ENCODE results near the gene GTF2A1L. TPM values are rescaled to one million over a fixed set of nuclear protein-coding genes. Genes with fewer than 3 reads are reported as not detected.

Gene GTF2A1L
- total RNA-seq, 5 donors from 2014 or later (not counting 1 experiment from before 2014, with no cell fraction given): not detected

DNA sequence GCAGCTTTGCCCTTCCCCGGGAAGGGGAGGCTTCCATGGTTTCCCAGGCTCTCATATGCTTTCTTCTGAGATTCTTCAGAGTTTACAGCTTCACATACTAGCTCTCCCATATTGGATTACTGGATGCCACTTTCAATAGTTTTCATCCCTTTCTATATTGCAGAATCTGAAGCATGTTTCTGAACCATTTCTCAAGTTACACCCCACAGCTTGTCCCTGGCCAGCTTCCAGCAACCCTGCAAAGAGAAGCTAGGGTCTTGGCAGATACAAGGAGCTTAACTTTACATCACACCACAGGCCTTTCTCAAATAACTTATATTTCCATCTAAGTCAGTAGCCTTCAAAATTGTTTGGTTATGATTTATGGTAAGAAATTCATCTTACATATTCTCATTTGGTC lies 98.3 kb downstream of the GTF2A1L start:
- ChIA-PET CTCF (no interaction called here), POLR2A (no interaction called here)
- H3K36me3 ChIP-seq (ENCODE audit: control insufficient read depth in 2 of 2, extremely low read depth in 1 of 2, insufficient read depth in 1 of 2, low read length in 1 of 2): no peaks in the 10 kb centered on the region
- no peak for DNase-seq
- WGBS (ENCODE audit: insufficient coverage): 80% methylated on average over 1 of the region's 1 CpG
- Mint-ChIP-seq H3K36me3 (no peaks in the 10 kb centered on the region), H3K9me3 (no peaks in the 10 kb centered on the region), H3K4me3 (no peak overlapping the region), H3K4me1 (peaks cover 0 to 16% (median 0%) of the 10 kb centered on the region in 3 donors), H3K27ac (no peak overlapping the region), H3K27me3 (peaks cover 2 to 14% of the 10 kb centered on the region in 2 donors)
- H3K4me1 ChIP-seq (ENCODE audit: control insufficient read depth in 1 of 2, extremely low read depth in 1 of 2, insufficient read depth in 2 of 2, low read length in 2 of 2): no peaks in the 10 kb centered on the region
- H3K27ac ChIP-seq (ENCODE audit: low read length): no peak overlapping the region
- H3K27me3 ChIP-seq (replicated peaks in 1 of 2; ENCODE audit: control insufficient read depth in 2 of 2, extremely low read depth in 1 of 2, insufficient read depth in 2 of 2, low read length in 1 of 2): no peaks in the 10 kb centered on the region
- no peaks in the 10 kb centered on the region for H3K9me3 ChIP-seq
- no peak for ATAC-seq (replicated peaks in 1 of 4)
- H3K4me3 ChIP-seq (ENCODE audit: control insufficient read depth in 1 of 2, extremely low read depth in 1 of 2, low read length in 1 of 2): no peak overlapping the region

DNA sequence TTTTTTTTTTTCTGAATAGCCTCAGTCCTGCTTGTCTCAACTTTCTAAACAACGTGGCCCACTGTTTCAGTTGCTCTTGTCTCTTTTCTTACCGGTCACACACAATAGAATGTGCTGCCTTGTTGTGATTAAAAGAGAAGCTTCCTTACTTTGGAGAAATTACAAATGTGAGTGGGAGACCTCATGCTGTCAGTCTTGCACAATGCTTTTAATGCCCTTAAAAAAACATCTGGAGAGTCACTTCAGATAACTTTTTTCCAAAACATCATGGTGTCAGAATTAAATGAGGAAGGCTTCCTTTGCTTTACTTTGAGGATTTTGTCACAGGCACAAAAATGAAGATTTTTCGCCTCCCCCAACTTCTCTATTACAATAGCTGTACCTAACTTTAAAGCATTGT lies 100.2 kb downstream of the GTF2A1L start:
- H3K4me1 Mint-ChIP-seq: peaks cover 0 to 12% (median 0%) of the 10 kb centered on the region in 3 donors
- H3K27ac Mint-ChIP-seq: no peak overlapping the region
- POLR2A ChIA-PET: no interaction called here
- CTCF ChIA-PET: no interaction called here
- H3K4me3 ChIP-seq (ENCODE audit: control insufficient read depth in 1 of 2, extremely low read depth in 1 of 2, low read length in 1 of 2): no peak overlapping the region
- H3K36me3 Mint-ChIP-seq: no peaks in the 10 kb centered on the region
- ATAC-seq (replicated peaks in 1 of 4) (no peak), DNase-seq (no peak)
- H3K4me1 ChIP-seq (ENCODE audit: control insufficient read depth in 1 of 2, extremely low read depth in 1 of 2, insufficient read depth in 2 of 2, low read length in 2 of 2): no peaks in the 10 kb centered on the region
- no peaks in the 10 kb centered on the region for H3K27me3 ChIP-seq (replicated peaks in 1 of 2; ENCODE audit: control insufficient read depth in 2 of 2, extremely low read depth in 1 of 2, insufficient read depth in 2 of 2, low read length in 1 of 2)
- H3K27ac ChIP-seq (ENCODE audit: low read length): no peak overlapping the region
- H3K36me3 ChIP-seq (ENCODE audit: control insufficient read depth in 2 of 2, extremely low read depth in 1 of 2, insufficient read depth in 1 of 2, low read length in 1 of 2): no peaks in the 10 kb centered on the region
- no CpG with 5 or more reads among the region's 3 CpGs for WGBS (ENCODE audit: insufficient coverage)
- H3K27me3 Mint-ChIP-seq: peaks cover 5 to 14% of the 10 kb centered on the region in 2 donors
- no peaks in the 10 kb centered on the region for H3K9me3 ChIP-seq
- H3K4me3 Mint-ChIP-seq: no peak overlapping the region
- no peaks in the 10 kb centered on the region for H3K9me3 Mint-ChIP-seq

DNA sequence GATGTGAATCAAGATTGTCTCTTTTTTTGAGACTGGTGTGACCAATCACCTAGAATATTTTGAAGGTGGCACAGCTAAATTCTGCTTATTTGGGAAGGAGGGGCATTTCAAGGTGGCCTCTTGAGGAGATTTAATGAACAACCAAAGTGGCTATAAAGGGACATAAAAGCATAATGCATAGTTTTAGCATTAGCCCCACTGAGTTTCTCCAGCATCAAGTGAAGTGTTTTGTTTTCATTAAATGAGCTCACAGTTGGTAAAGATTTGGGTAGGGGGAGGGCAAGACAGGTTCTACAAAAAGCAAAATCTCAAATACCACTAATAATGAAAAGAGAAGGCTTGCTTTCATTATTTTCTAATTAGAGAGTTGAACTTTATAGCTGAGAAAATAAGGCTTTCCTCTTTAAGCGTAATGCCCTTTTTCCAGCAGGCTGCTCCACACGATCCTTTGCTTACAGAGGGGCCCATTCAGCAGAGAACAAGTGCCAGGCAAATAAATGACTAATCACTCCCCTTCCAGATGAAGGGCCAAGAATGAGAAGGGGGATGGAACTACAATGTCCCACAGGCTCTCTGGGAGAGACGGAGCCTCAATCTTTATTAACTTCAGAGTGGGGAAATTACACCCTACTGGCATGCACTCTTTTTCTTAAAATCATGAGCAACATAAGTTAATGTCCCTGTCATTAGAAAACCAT lies 102.0 kb downstream of the GTF2A1L start:
- no peak for ATAC-seq (replicated peaks in 1 of 4)
- no peak overlapping the region for H3K4me3 ChIP-seq (ENCODE audit: control insufficient read depth in 1 of 2, extremely low read depth in 1 of 2, low read length in 1 of 2)
- WGBS (ENCODE audit: insufficient coverage): no CpG with 5 or more reads among the region's 3 CpGs
- CTCF ChIA-PET: interaction anchor here (0.6 to 0.7 kb wide), 2 partner anchors 8 to 1424 kb away, joined by 3 to 4 read pairs; no protein-coding TSS in a partner anchor
- no peak overlapping the region for H3K27ac ChIP-seq (ENCODE audit: low read length)
- no peaks in the 10 kb centered on the region for H3K9me3 ChIP-seq
- Mint-ChIP-seq H3K27me3 (peaks cover 3 to 14% of the 10 kb centered on the region in 2 donors), H3K4me3 (no peak overlapping the region), H3K9me3 (no peaks in the 10 kb centered on the region), H3K4me1 (peaks cover 0 to 2% (median 0%) of the 10 kb centered on the region in 3 donors), H3K27ac (no peak overlapping the region), H3K36me3 (no peaks in the 10 kb centered on the region)
- no peak for DNase-seq
- POLR2A ChIA-PET: no interaction called here
- no peaks in the 10 kb centered on the region for H3K36me3 ChIP-seq (ENCODE audit: control insufficient read depth in 2 of 2, extremely low read depth in 1 of 2, insufficient read depth in 1 of 2, low read length in 1 of 2)
- no peaks in the 10 kb centered on the region for H3K4me1 ChIP-seq (ENCODE audit: control insufficient read depth in 1 of 2, extremely low read depth in 1 of 2, insufficient read depth in 2 of 2, low read length in 2 of 2)
- no peaks in the 10 kb centered on the region for H3K27me3 ChIP-seq (replicated peaks in 1 of 2; ENCODE audit: control insufficient read depth in 2 of 2, extremely low read depth in 1 of 2, insufficient read depth in 2 of 2, low read length in 1 of 2)

DNA sequence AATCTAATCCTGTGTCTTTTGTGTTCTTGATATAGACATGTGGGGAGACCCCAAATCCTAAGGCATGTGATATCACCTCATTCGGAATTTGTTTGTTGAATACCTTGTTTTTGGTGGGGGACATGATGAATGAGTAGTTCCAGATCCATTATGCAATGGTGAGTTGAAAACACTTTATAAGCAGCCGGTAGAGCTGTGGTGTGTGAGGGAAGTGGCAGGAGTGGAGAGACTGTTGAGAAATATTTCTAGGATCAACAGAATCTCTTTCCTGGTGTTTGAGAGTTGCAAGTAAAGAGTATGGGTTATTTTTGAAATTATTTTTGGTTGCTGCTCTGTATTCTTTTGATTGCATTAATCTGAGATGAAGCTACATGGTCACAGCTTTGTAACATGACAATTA lies 103.5 kb downstream of the GTF2A1L start:
- WGBS (ENCODE audit: insufficient coverage): 100% methylated on average over 1 of the region's 2 CpGs
- Mint-ChIP-seq H3K9me3 (no peaks in the 10 kb centered on the region), H3K36me3 (no peaks in the 10 kb centered on the region)

GRCh38 chr2:48722391-48722790 lies 104.7 kb downstream of the GTF2A1L start:
- POLR2A ChIA-PET: no interaction called here
- CTCF ChIA-PET: no interaction called here
- no peak for ATAC-seq (replicated peaks in 1 of 4)
- Histone ChIP-seq H3K4me1 (ENCODE audit: control insufficient read depth in 1 of 2, extremely low read depth in 1 of 2, insufficient read depth in 2 of 2, low read length in 2 of 2) (no peaks in the 10 kb centered on the region), H3K36me3 (ENCODE audit: control insufficient read depth in 2 of 2, extremely low read depth in 1 of 2, insufficient read depth in 1 of 2, low read length in 1 of 2) (no peaks in the 10 kb centered on the region), H3K4me3 (ENCODE audit: control insufficient read depth in 1 of 2, extremely low read depth in 1 of 2, low read length in 1 of 2) (no peak overlapping the region), H3K27ac (ENCODE audit: low read length) (no peak overlapping the region), H3K27me3 (replicated peaks in 1 of 2; ENCODE audit: control insufficient read depth in 2 of 2, extremely low read depth in 1 of 2, insufficient read depth in 2 of 2, low read length in 1 of 2) (no peaks in the 10 kb centered on the region), H3K9me3 (no peaks in the 10 kb centered on the region)
- Mint-ChIP-seq H3K27me3 (peaks cover 6 to 14% of the 10 kb centered on the region in 2 donors), H3K4me1 (no peaks in the 10 kb centered on the region), H3K36me3 (no peaks in the 10 kb centered on the region), H3K9me3 (no peaks in the 10 kb centered on the region), H3K27ac (no peak overlapping the region), H3K4me3 (no peak overlapping the region)
- no CpG with 5 or more reads among the region's 1 CpG for WGBS (ENCODE audit: insufficient coverage)
- DNase-seq: no peak

More for the DNA sequence above, 103.5 kb downstream of the GTF2A1L start:
- no peak overlapping the region for H3K4me3 ChIP-seq (ENCODE audit: control insufficient read depth in 1 of 2, extremely low read depth in 1 of 2, low read length in 1 of 2)
- H3K27ac ChIP-seq (ENCODE audit: low read length): no peak overlapping the region
- Mint-ChIP-seq H3K27me3 (peaks cover 3 to 14% of the 10 kb centered on the region in 2 donors), H3K27ac (no peak overlapping the region), H3K4me1 (no peaks in the 10 kb centered on the region), H3K4me3 (no peak overlapping the region)
- no peak for ATAC-seq (replicated peaks in 1 of 4)
- no peaks in the 10 kb centered on the region for H3K36me3 ChIP-seq (ENCODE audit: control insufficient read depth in 2 of 2, extremely low read depth in 1 of 2, insufficient read depth in 1 of 2, low read length in 1 of 2)
- POLR2A ChIA-PET: no interaction called here
- no peaks in the 10 kb centered on the region for H3K27me3 ChIP-seq (replicated peaks in 1 of 2; ENCODE audit: control insufficient read depth in 2 of 2, extremely low read depth in 1 of 2, insufficient read depth in 2 of 2, low read length in 1 of 2)
- no peak for DNase-seq
- H3K4me1 ChIP-seq (ENCODE audit: control insufficient read depth in 1 of 2, extremely low read depth in 1 of 2, insufficient read depth in 2 of 2, low read length in 2 of 2): no peaks in the 10 kb centered on the region
- H3K9me3 ChIP-seq: no peaks in the 10 kb centered on the region
- CTCF ChIA-PET: no interaction called here

- ChIA-PET POLR2A (no interaction called here), CTCF (no interaction called here)
- Mint-ChIP-seq H3K4me1 (no peaks in the 10 kb centered on the region), H3K36me3 (no peaks in the 10 kb centered on the region), H3K27me3 (peaks cover 6 to 14% of the 10 kb centered on the region in 2 donors), H3K9me3 (no peaks in the 10 kb centered on the region), H3K4me3 (no peak overlapping the region), H3K27ac (no peak overlapping the region)
- Histone ChIP-seq H3K9me3 (no peaks in the 10 kb centered on the region), H3K4me1 (ENCODE audit: control insufficient read depth in 1 of 2, extremely low read depth in 1 of 2, insufficient read depth in 2 of 2, low read length in 2 of 2) (no peaks in the 10 kb centered on the region), H3K4me3 (ENCODE audit: control insufficient read depth in 1 of 2, extremely low read depth in 1 of 2, low read length in 1 of 2) (no peak overlapping the region), H3K36me3 (ENCODE audit: control insufficient read depth in 2 of 2, extremely low read depth in 1 of 2, insufficient read depth in 1 of 2, low read length in 1 of 2) (no peaks in the 10 kb centered on the region), H3K27ac (ENCODE audit: low read length) (no peak overlapping the region), H3K27me3 (replicated peaks in 1 of 2; ENCODE audit: control insufficient read depth in 2 of 2, extremely low read depth in 1 of 2, insufficient read depth in 2 of 2, low read length in 1 of 2) (no peaks in the 10 kb centered on the region)
- DNase-seq: no peak
- no peak for ATAC-seq (replicated peaks in 1 of 4)
Observed at GRCh38 chr2:48723129-48723528, 105.5 kb downstream of the GTF2A1L start.

- Histone ChIP-seq H3K4me1 (ENCODE audit: control insufficient read depth in 1 of 2, extremely low read depth in 1 of 2, insufficient read depth in 2 of 2, low read length in 2 of 2) (no peaks in the 10 kb centered on the region), H3K27ac (ENCODE audit: low read length) (no peak overlapping the region), H3K36me3 (ENCODE audit: control insufficient read depth in 2 of 2, extremely low read depth in 1 of 2, insufficient read depth in 1 of 2, low read length in 1 of 2) (no peaks in the 10 kb centered on the region), H3K27me3 (replicated peaks in 1 of 2; ENCODE audit: control insufficient read depth in 2 of 2, extremely low read depth in 1 of 2, insufficient read depth in 2 of 2, low read length in 1 of 2) (no peaks in the 10 kb centered on the region), H3K9me3 (no peaks in the 10 kb centered on the region), H3K4me3 (ENCODE audit: control insufficient read depth in 1 of 2, extremely low read depth in 1 of 2, low read length in 1 of 2) (no peak overlapping the region)
- POLR2A ChIA-PET: no interaction called here
- CTCF ChIA-PET: no interaction called here
- WGBS (ENCODE audit: insufficient coverage): no CpG with 5 or more reads among the region's 2 CpGs
- Mint-ChIP-seq H3K27me3 (peaks cover 6 to 18% of the 10 kb centered on the region in 2 donors), H3K9me3 (no peaks in the 10 kb centered on the region), H3K4me1 (no peaks in the 10 kb centered on the region), H3K27ac (no peak overlapping the region), H3K4me3 (no peak overlapping the region), H3K36me3 (no peaks in the 10 kb centered on the region)
- ATAC-seq (replicated peaks in 1 of 4): no peak
- no peak for DNase-seq
Observed at GRCh38 chr2:48724278-48724677, 106.6 kb downstream of the GTF2A1L start.

Data from T-cell (primary cell).